T-helper 17 cell (primary cell): ENCODE results near the gene TEX264. TPM values are rescaled to one million over a fixed set of nuclear protein-coding genes. Genes with fewer than 3 reads are reported as not detected.
A peak's percentile ranks its signal among the peaks of the same experiment; 100 is the strongest.

Experiments used
- ATAC-seq: fragments of 150-1000 bp; cut with Tn5 transposase; 2 replicates; pipeline ENCODE4 v1.10.0; 2021; ENCODE audit warnings: mild to moderate bottlenecking, moderate library complexity
- DNase-seq, 3 donors: peaks; one replicate each; pipeline versions ENCODE4 v3.0.0 to v3.0.0-alpha.2; 2020 to 2021
- H3K9me3 ChIP-seq: one replicate; pipeline ENCODE4 v1.7.0; 2013; ENCODE audit warnings: low read length, mild to moderate bottlenecking; ENCODE audit not compliant: control insufficient read depth, poor library complexity, severe bottlenecking
- H3K27ac Mint-ChIP-seq: one replicate; pipeline ENCODE4 v1.8.0; 2022; ENCODE audit warnings: mild to moderate bottlenecking, moderate library complexity, mixed read lengths
- H3K27me3 Mint-ChIP-seq: one replicate; pipeline ENCODE4 v1.8.0; 2022; ENCODE audit warnings: mixed read lengths
- H3K36me3 Mint-ChIP-seq: one replicate; pipeline ENCODE4 v1.8.0; 2022; ENCODE audit warnings: low read depth, mixed read lengths
- H3K4me1 Mint-ChIP-seq: one replicate; pipeline ENCODE4 v1.8.0; 2022; ENCODE audit warnings: mild to moderate bottlenecking, mixed read lengths
- H3K4me3 Mint-ChIP-seq: one replicate; pipeline ENCODE4 v1.8.0; 2022; ENCODE audit warnings: mild to moderate bottlenecking, moderate library complexity, mixed read lengths
- total RNA-seq, 4 donors: library from RNA in 2 of 4; stranded (reverse) in 2 of 4; gene quantifications; one replicate each; pipeline ENCODE4 v1.2.3 and lab custom pipeline; 2022 to 2026

TEX264 gene
- total RNA-seq, 2 donors from 2014 or later: 35.5 to 36.5 TPM

GRCh38 chr3:51679777-51680176 is 8.7 kb downstream of the TEX264 start:
- H3K4me1 Mint-ChIP-seq: peaks cover 69% of the 10 kb centered on the region
- H3K27ac Mint-ChIP-seq: peak overlapping the region; percentile 54
- H3K27me3 Mint-ChIP-seq: no peaks in the 10 kb centered on the region
- H3K9me3 ChIP-seq: no peaks in the 10 kb centered on the region
- no peak overlapping the region for H3K4me3 Mint-ChIP-seq
- DNase-seq (no peak), ATAC-seq (no peak)
- H3K36me3 Mint-ChIP-seq: peaks cover 8% of the 10 kb centered on the region

- Mint-ChIP-seq H3K36me3 (peaks cover 8% of the 10 kb centered on the region), H3K27me3 (no peaks in the 10 kb centered on the region), H3K4me3 (peak overlapping the region; percentile 92), H3K27ac (peak overlapping the region; percentile 54), H3K4me1 (peaks cover 69% of the 10 kb centered on the region)
- no peaks in the 10 kb centered on the region for H3K9me3 ChIP-seq
- no peak for DNase-seq
- no peak for ATAC-seq
Measured at GRCh38 chr3:51680196-51680595, 9.1 kb downstream of the TEX264 start.

GRCh38 chr3:51680663-51681230 is 9.7 kb downstream of the TEX264 start:
- no peak for DNase-seq
- peak overlapping the region; percentile 92 for H3K4me3 Mint-ChIP-seq
- H3K27me3 Mint-ChIP-seq: no peaks in the 10 kb centered on the region
- no peaks in the 10 kb centered on the region for H3K9me3 ChIP-seq
- peaks cover 69% of the 10 kb centered on the region for H3K4me1 Mint-ChIP-seq
- no peak for ATAC-seq
- peaks cover 10% of the 10 kb centered on the region for H3K36me3 Mint-ChIP-seq
- peak overlapping the region; percentile 99 for H3K27ac Mint-ChIP-seq

- no peaks in the 10 kb centered on the region for H3K27me3 Mint-ChIP-seq
- ATAC-seq (peak; percentile 62), DNase-seq (peak in 2 of 3 donors; percentile 27 to 32)
- H3K9me3 ChIP-seq: no peaks in the 10 kb centered on the region
- peak overlapping the region; percentile 92 for H3K4me3 Mint-ChIP-seq
- H3K36me3 Mint-ChIP-seq: peaks cover 13% of the 10 kb centered on the region
- peaks cover 71% of the 10 kb centered on the region for H3K4me1 Mint-ChIP-seq
- H3K27ac Mint-ChIP-seq: peak overlapping the region; percentile 99
Measured at GRCh38 chr3:51681453-51681852, 10.4 kb downstream of the TEX264 start.

GRCh38 chr3:51682079-51682478 is 11.0 kb downstream of the TEX264 start:
- H3K9me3 ChIP-seq: no peaks in the 10 kb centered on the region
- ATAC-seq: peak; percentile 72
- Mint-ChIP-seq H3K27me3 (no peaks in the 10 kb centered on the region), H3K27ac (peak overlapping the region; percentile 99), H3K4me1 (peaks cover 77% of the 10 kb centered on the region), H3K36me3 (peaks cover 14% of the 10 kb centered on the region), H3K4me3 (peak overlapping the region; percentile 92)
- peak; percentile 35 to 60 (median 59) for DNase-seq

- no peaks in the 10 kb centered on the region for H3K9me3 ChIP-seq
- DNase-seq (no peak), ATAC-seq (no peak)
- Mint-ChIP-seq H3K4me3 (peak overlapping the region; percentile 92), H3K36me3 (peaks cover 14% of the 10 kb centered on the region), H3K27ac (peak overlapping the region; percentile 99), H3K4me1 (peaks cover 81% of the 10 kb centered on the region), H3K27me3 (no peaks in the 10 kb centered on the region)
Measured at GRCh38 chr3:51682526-51682925, 11.5 kb downstream of the TEX264 start.

GRCh38 chr3:51683566-51683965 is 12.5 kb downstream of the TEX264 start:
- ATAC-seq (no peak), DNase-seq (no peak)
- H3K27ac Mint-ChIP-seq: peak overlapping the region; percentile 99
- peaks cover 14% of the 10 kb centered on the region for H3K36me3 Mint-ChIP-seq
- no peaks in the 10 kb centered on the region for H3K27me3 Mint-ChIP-seq
- no peaks in the 10 kb centered on the region for H3K9me3 ChIP-seq
- H3K4me1 Mint-ChIP-seq: peaks cover 81% of the 10 kb centered on the region
- H3K4me3 Mint-ChIP-seq: no peak overlapping the region

- peak overlapping the region; percentile 99 for H3K27ac Mint-ChIP-seq
- H3K36me3 Mint-ChIP-seq: peaks cover 16% of the 10 kb centered on the region
- H3K4me3 Mint-ChIP-seq: peak overlapping the region; percentile 92
- no peak for DNase-seq
- H3K4me1 Mint-ChIP-seq: peaks cover 78% of the 10 kb centered on the region
- no peak for ATAC-seq
- H3K27me3 Mint-ChIP-seq: no peaks in the 10 kb centered on the region
- no peaks in the 10 kb centered on the region for H3K9me3 ChIP-seq
Measured at GRCh38 chr3:51684971-51685751, 14.1 kb downstream of the TEX264 start.

- Mint-ChIP-seq H3K36me3 (peaks cover 16% of the 10 kb centered on the region), H3K27ac (peak overlapping the region; percentile 99), H3K27me3 (no peaks in the 10 kb centered on the region), H3K4me1 (peaks cover 75% of the 10 kb centered on the region), H3K4me3 (peak overlapping the region; percentile 92)
- ATAC-seq (no peak), DNase-seq (no peak)
- H3K9me3 ChIP-seq: no peaks in the 10 kb centered on the region
Measured at GRCh38 chr3:51686056-51686455, 15.0 kb downstream of the TEX264 start.

- peaks cover 16% of the 10 kb centered on the region for H3K36me3 Mint-ChIP-seq
- H3K4me1 Mint-ChIP-seq: peaks cover 69% of the 10 kb centered on the region
- H3K27ac Mint-ChIP-seq: peak overlapping the region; percentile 99
- H3K27me3 Mint-ChIP-seq: no peaks in the 10 kb centered on the region
- no peaks in the 10 kb centered on the region for H3K9me3 ChIP-seq
- ATAC-seq (peak; percentile 94), DNase-seq (peak; percentile 68 to 80 (median 68))
- peak overlapping the region; percentile 92 for H3K4me3 Mint-ChIP-seq
Measured at GRCh38 chr3:51686512-51687215, 15.6 kb downstream of the TEX264 start.

- ATAC-seq (no peak), DNase-seq (no peak)
- no peaks in the 10 kb centered on the region for H3K9me3 ChIP-seq
- peak overlapping the region; percentile 92 for H3K4me3 Mint-ChIP-seq
- peaks cover 14% of the 10 kb centered on the region for H3K36me3 Mint-ChIP-seq
- no peaks in the 10 kb centered on the region for H3K27me3 Mint-ChIP-seq
- peaks cover 59% of the 10 kb centered on the region for H3K4me1 Mint-ChIP-seq
- peak overlapping the region; percentile 99 for H3K27ac Mint-ChIP-seq
Measured at GRCh38 chr3:51687431-51688205, 16.6 kb downstream of the TEX264 start.

GRCh38 chr3:51688206-51688600 is 17.2 kb downstream of the TEX264 start:
- DNase-seq (no peak), ATAC-seq (no peak)
- H3K4me3 Mint-ChIP-seq: peak overlapping the region; percentile 92
- no peaks in the 10 kb centered on the region for H3K9me3 ChIP-seq
- peaks cover 53% of the 10 kb centered on the region for H3K4me1 Mint-ChIP-seq
- H3K27ac Mint-ChIP-seq: peak overlapping the region; percentile 99
- peaks cover 13% of the 10 kb centered on the region for H3K36me3 Mint-ChIP-seq
- H3K27me3 Mint-ChIP-seq: no peaks in the 10 kb centered on the region

- peak overlapping the region; percentile 75 for H3K27ac Mint-ChIP-seq
- DNase-seq: no peak
- ATAC-seq: no peak
- no peak overlapping the region for H3K4me3 Mint-ChIP-seq
- no peaks in the 10 kb centered on the region for H3K9me3 ChIP-seq
- no peaks in the 10 kb centered on the region for H3K27me3 Mint-ChIP-seq
- peaks cover 41% of the 10 kb centered on the region for H3K4me1 Mint-ChIP-seq
- H3K36me3 Mint-ChIP-seq: peaks cover 5% of the 10 kb centered on the region
Measured at GRCh38 chr3:51691021-51691420, 20.0 kb downstream of the TEX264 start.
